Measurements from ENCODE around the gene ORM2.

DNA sequence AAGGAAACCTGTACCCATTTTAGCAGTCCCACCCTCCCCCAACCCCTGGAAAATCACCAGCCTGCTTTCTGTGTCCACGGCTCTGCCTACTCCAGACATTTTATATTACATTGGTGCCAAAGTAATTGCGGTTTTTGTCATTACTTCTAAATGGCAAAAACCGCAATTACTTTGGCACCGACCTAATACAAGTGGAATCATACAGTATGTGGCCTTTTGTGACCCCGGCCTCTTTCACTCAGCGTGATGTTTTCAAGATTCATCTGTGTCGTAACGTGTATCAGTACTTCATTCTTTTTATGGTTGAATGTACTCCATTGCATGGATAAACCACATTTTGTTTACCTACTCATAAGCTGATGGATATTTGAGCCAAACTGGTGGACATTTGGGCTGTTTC, 16.5 kb upstream of the ORM2 start:
- TF ChIP-seq CTCF (IDR thresholded peaks at IDR 0.05) (no peak), EZH2 (IDR thresholded peaks at IDR 0.05; ENCODE audit: borderline replicate concordance, insufficient read depth, low read depth, low read length, poor library complexity, severe bottlenecking) (no peak)
